Spleen (tissue), 11 donors: ENCODE measurements around the gene KANK4. TPM values are rescaled to one million over a fixed set of nuclear protein-coding genes. Genes with fewer than 3 reads are reported as not detected.

Experiments used
- DNase-seq: peaks from one replicate; pipeline ENCODE4 v3.0.0-alpha.2; 2020
- H3K27ac ChIP-seq, 8 donors: fragments of 200-600 bp; sonication (generic) in 7 of 8; 1 replicate in 4 of 8; 2 replicates in 4 of 8; pipeline versions ENCODE4 v1.5.0 to v1.8.0; 2016 to 2021; ENCODE audit warnings: inconsistent platforms in 4 of 8, mild to moderate bottlenecking in 4 of 8, moderate library complexity in 1 of 8
- H3K27me3 ChIP-seq, 7 donors: fragments of 200-600 bp; sonication (generic) in 6 of 7; replicated peaks in 1 of 7; 1 replicate in 4 of 7; 2 replicates in 3 of 7; pipeline versions ENCODE4 v1.5.0 to v1.8.0; 2016 to 2021; ENCODE audit warnings: inconsistent platforms in 3 of 7, mild to moderate bottlenecking in 1 of 7
- H3K36me3 ChIP-seq, 6 donors: fragments of 200-600 bp; sonication (generic) in 5 of 6; 1 replicate in 4 of 6; 2 replicates in 2 of 6; pipeline versions ENCODE4 v1.5.0 to v1.8.0; 2016 to 2021; ENCODE audit warnings: inconsistent platforms in 2 of 6
- H3K4me1 ChIP-seq, 6 donors: fragments of 200-600 bp; sonication (generic) in 5 of 6; 1 replicate in 3 of 6; 2 replicates in 3 of 6; pipeline versions ENCODE4 v1.5.0 to v1.8.0; 2016 to 2021; ENCODE audit warnings: inconsistent platforms in 3 of 6
- H3K4me3 ChIP-seq, 8 donors: fragments of 200-600 bp; sonication (generic) in 7 of 8; 1 replicate in 4 of 8; 2 replicates in 4 of 8; pipeline versions ENCODE4 v1.5.0 to v1.8.0; 2016 to 2021; ENCODE audit warnings: inconsistent platforms in 4 of 8, mild to moderate bottlenecking in 4 of 8, moderate library complexity in 2 of 8
- H3K9me3 ChIP-seq, 8 donors: fragments of 200-600 bp; sonication (generic) in 7 of 8; 1 replicate in 4 of 8; 2 replicates in 4 of 8; pipeline versions ENCODE4 v1.5.0 to v1.8.0; 2016 to 2021; ENCODE audit warnings: inconsistent platforms in 4 of 8
- CTCF ChIP-seq, 11 experiments: fragments of 200-600 bp in 7 of 11; fragments of 450-650 bp in 4 of 11; sonication (generic) in 4 of 11; IDR thresholded peaks in 8 of 11; conservative IDR thresholded peaks in 3 of 11; 1 replicate in 7 of 11; 2 replicates in 4 of 11; pipeline versions ENCODE4 v1.4.0 to v1.8.0; 2016 to 2021; ENCODE audit warnings: antibody characterized with exemption in 11 of 11, inconsistent platforms in 4 of 11, mild to moderate bottlenecking in 1 of 11
- POLR2A ChIP-seq, 3 donors: fragments of 450-650 bp; IDR thresholded peaks; one replicate each; pipeline ENCODE4 v1.5.1; 2017; ENCODE audit warnings: antibody characterized with exemption in 3 of 3, mild to moderate bottlenecking in 1 of 3
- POLR2AphosphoS5 ChIP-seq, 3 donors: sonication (generic); formaldehyde crosslinking; IDR thresholded peaks; one replicate each; pipeline ENCODE4 v1.5.1; 2017; ENCODE audit warnings: antibody characterized with exemption in 3 of 3
- WGBS, 5 donors: extraction: QIAGEN DNeasy Blood & Tissue Kit in 3 of 5; methylation state at CpG; one replicate each; pipeline versions ENCODE4 v1.1.5 to v1.1.7; 2013 to 2018; 5-methylcytosine and 5-hydroxymethylcytosine counted together
- intact Hi-C: fragments of 100-400 bp; cut with DNase I; formaldehyde crosslinking; loops from one replicate; pipeline ENCODE4 v1.15.0; 2023; ENCODE audit warnings: low total_unique reads
- polyA plus RNA-seq, 3 donors: library from polyadenylated mRNA; stranded (reverse); fragments of 200-250 nt; gene quantifications; one replicate each; pipeline ENCODE4 v1.2.1, GENCODE V29; 2013
- total RNA-seq, 7 donors: library from RNA; depleted of rRNA in 3 of 7; stranded (reverse); fragments of >200 nt in 3 of 7; fragmentation: NEBNext Ultra II Directional in 4 of 7; extraction: Animal tissue kit (Norgen Biotek cat#: 25700) in 4 of 7; gene quantifications; one replicate each; pipeline versions ENCODE4 v1.1.0 to v1.2.1, GENCODE V29; 2016 to 2021
- donor health status: healthy with polysubstance abuse.
- donor health status: DM: no; HTN: no; CAD: no; lungs with moderate emphysema.
- donor health status: DM: no; HTN: no; CAD: no.
- donor health status: Bipolar disorder and iron deficiency.
- donor health status: healthy.
- donor health status: DM: no; HTN: no; CAD: no.
- donor health status: DM: yes; HTN: yes; CAD: no.

KANK4 gene
- total and polyA plus RNA-seq, 10 donors: 0.11 to 1.3 (median 0.47) TPM

- Histone ChIP-seq H3K27me3 (no peaks in the 10 kb centered on the region), H3K9me3 (no peaks in the 10 kb centered on the region), H3K27ac (no peak overlapping the region), H3K4me3 (no peak overlapping the region), H3K36me3 (no peaks in the 10 kb centered on the region), H3K4me1 (no peaks in the 10 kb centered on the region)
- intact Hi-C loops: no loop called here
- TF ChIP-seq POLR2AphosphoS5 (IDR thresholded peaks at IDR 0.05) (no peak), POLR2A (IDR thresholded peaks at IDR 0.05) (no peak), CTCF (IDR thresholded peaks at IDR 0.05 in 8 of 11, conservative IDR thresholded peaks at IDR 0.05 in 3 of 11) (no peak)
- DNase-seq: no peak
- 62 to 79% (median 71%) methylated on average over 14 of the region's 14 CpGs for WGBS, 5 donors
Observed at GRCh38 chr1:62232871-62233278, 86.4 kb downstream of the KANK4 start.

- DNase-seq: no peak
- TF ChIP-seq POLR2A (IDR thresholded peaks at IDR 0.05) (no peak), POLR2AphosphoS5 (IDR thresholded peaks at IDR 0.05) (no peak), CTCF (IDR thresholded peaks at IDR 0.05 in 8 of 11, conservative IDR thresholded peaks at IDR 0.05 in 3 of 11) (no peak)
- no peaks in the 10 kb centered on the region for H3K9me3 ChIP-seq
- 80 to 91% (median 87%) methylated on average over 5 of the region's 5 CpGs for WGBS, 5 donors
- H3K36me3 ChIP-seq: no peaks in the 10 kb centered on the region
- H3K4me3 ChIP-seq: no peak overlapping the region
- no peak overlapping the region for H3K27ac ChIP-seq
- no peaks in the 10 kb centered on the region for H3K27me3 ChIP-seq
- H3K4me1 ChIP-seq: no peaks in the 10 kb centered on the region
- intact Hi-C loops: no loop called here
Observed at GRCh38 chr1:62230718-62231117, 88.5 kb downstream of the KANK4 start.

GRCh38 chr1:62229932-62230331 lies 89.3 kb downstream of the KANK4 start:
- TF ChIP-seq POLR2A (IDR thresholded peaks at IDR 0.05) (no peak), CTCF (IDR thresholded peaks at IDR 0.05 in 8 of 11, conservative IDR thresholded peaks at IDR 0.05 in 3 of 11) (no peak), POLR2AphosphoS5 (IDR thresholded peaks at IDR 0.05) (no peak)
- 35 to 84% (median 70%) methylated on average over 2 of the region's 2 CpGs for WGBS, 5 donors
- H3K4me3 ChIP-seq: no peak overlapping the region
- intact Hi-C loops: no loop called here
- no peak for DNase-seq
- H3K36me3 ChIP-seq: no peaks in the 10 kb centered on the region
- no peaks in the 10 kb centered on the region for H3K9me3 ChIP-seq
- H3K27ac ChIP-seq: no peak overlapping the region
- no peaks in the 10 kb centered on the region for H3K27me3 ChIP-seq
- no peaks in the 10 kb centered on the region for H3K4me1 ChIP-seq

GRCh38 chr1:62229468-62229867 lies 89.8 kb downstream of the KANK4 start:
- TF ChIP-seq POLR2A (IDR thresholded peaks at IDR 0.05) (no peak), CTCF (IDR thresholded peaks at IDR 0.05 in 8 of 11, conservative IDR thresholded peaks at IDR 0.05 in 3 of 11) (no peak), POLR2AphosphoS5 (IDR thresholded peaks at IDR 0.05) (no peak)
- 56 to 87% (median 71%) methylated on average over 2 to 3 of the region's 3 CpGs for WGBS, 5 donors
- no peak for DNase-seq
- Histone ChIP-seq H3K9me3 (no peaks in the 10 kb centered on the region), H3K4me3 (no peak overlapping the region), H3K36me3 (no peaks in the 10 kb centered on the region), H3K4me1 (no peaks in the 10 kb centered on the region), H3K27ac (no peak overlapping the region), H3K27me3 (no peaks in the 10 kb centered on the region)
- intact Hi-C loops: no loop called here
